Activated T-helper 1 cell treated with Interleukin-2 at 50 U/mL for 16 hours (primary cell): Measurements from ENCODE around the gene PPP1R14C.

Source experiments
- DNase-seq: peaks from one replicate; pipeline ENCODE4 v3.0.0-alpha.2; 2020; ENCODE audit warnings: low read depth

PPP1R14C gene

DNA sequence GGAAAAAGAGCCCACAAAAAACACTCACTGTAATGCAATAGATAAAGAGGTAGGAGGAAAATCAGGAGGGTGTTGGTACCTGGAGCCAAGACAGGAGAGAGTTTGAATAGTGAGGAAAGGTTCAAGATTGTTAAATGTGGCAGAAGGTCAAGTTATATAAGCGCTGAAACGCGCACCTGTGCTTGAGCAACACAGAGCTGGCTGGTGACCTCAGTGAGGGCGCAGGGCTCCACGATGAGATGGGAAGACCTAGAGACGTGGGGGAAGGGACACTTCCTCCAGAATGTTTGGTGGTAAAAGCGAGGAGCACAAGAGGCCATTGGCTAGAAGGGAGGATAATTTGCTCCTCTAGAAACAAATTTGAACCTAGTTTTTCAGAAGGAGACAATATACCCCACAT lies 4.2 kb upstream of the PPP1R14C start:
- no peak for DNase-seq

DNA sequence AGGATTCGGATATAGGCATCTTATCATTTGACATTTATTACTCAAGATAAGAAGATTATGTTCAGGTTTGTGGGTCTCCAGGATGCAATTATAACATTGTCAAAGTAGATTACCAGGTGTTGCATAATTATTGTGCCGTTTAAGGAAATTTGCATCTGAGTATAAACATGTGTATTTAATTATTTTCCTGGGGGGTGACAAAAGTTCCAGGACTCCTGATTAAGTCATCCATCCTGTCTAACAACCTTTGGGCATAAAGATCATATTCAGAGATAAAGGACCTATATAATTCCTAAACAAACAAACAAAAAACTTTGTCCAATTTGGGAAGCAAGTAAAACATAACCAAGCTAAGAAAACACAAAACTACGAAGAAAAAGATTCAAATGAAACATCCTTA lies 3.3 kb upstream of the PPP1R14C start:
- no peak for DNase-seq

DNA sequence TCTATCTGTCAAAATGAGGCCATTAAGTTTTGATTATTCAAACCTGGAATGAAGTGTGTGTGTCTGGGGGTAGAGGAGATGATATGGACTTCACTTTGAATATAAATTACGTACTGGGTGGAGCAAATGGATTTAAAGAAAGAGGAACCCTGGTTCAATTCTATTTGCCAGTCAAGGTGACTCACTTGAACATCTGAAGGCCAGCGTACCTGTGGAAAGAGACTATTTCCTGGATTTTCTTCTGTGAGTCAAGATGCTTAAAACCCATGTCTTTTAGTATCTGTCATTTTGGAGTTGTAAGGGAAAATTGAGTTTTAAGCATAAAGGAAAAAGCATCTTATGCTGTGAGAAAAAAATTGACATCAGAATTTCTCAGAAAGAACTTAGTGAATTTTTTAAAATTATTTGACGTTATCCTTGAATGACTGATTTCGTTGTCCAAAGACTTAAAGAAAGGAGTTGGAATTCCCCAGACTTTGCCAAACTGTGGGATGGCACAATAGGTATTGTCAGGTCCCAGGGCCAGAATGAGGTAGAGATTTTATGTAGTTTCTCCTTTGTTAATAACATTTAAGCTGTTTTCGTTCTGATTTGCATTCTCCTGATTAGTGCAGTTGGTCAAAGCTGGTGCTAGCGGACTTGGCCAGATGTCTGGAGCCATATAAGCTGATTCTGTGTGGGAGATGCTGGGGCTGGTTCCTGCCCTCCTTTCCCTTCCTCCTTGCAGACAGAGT lies 2.4 kb upstream of the PPP1R14C start:
- no peak for DNase-seq

DNA sequence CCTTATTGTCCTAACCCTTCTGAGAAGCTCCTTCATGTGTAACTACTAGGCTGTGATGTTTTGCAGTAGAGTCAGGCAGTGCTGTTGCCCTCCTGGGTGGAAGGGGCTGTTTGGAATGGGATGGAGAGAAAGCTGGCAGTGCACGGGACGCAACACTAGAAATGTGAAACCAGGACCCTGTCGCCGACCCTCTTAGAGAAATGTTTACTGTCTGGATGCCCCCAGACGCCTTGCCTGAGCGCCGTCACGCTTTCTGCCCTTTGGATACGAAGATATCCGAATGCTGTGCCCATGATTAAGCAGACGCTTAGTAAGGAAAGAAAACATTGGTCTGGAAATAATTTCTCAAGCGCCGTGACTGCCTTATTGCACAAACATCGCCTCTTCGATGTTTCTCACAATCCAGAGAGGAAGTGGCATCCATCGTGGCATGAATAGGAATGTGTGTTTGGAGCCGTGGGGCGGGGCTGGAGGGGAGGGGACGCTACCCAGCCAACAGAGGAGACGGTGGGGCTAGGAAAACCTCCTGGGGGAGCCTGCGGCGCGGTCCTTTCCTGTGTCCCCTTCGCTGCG lies 661 bp upstream of the PPP1R14C start:
- no peak for DNase-seq

DNA sequence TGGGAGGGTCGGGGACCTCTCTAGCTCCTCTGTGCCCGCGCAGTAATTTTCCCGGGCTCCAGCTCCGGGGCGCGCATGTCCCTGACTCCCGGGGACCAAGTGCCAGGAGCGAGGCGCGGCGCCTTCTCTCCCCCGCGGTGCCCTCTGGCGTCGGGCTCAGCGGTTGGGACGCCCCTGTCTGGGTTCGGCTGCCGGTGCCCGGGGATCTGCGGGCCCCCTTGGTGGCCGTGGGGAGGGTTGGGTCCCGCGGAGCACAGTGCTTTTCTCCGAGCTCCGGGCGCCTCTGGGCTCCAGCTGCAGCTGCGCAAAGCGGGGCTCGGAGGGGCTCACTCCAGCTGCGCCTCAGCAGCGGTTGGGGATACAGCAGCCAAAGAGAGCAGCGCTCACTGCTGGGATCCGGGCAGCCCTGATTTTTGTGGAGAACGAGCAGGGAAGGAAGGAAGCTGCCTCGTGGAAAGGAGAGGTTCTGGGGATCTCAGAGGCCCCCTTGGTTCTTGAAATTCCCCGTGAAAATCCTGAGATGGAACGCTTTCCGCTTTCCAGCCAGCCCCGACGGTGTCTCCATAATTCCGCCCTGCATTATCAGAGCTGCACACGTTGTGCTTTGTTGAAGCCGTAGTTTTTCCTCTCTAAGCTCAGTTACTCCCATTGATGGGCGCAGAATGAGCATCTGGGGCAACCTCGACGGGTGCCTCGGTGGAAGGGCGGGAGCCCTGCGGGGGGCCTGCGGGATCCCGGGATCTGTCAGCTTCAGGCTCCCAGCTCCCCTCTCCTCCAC lies 861 bp downstream of the PPP1R14C start:
- DNase-seq: no peak

DNA sequence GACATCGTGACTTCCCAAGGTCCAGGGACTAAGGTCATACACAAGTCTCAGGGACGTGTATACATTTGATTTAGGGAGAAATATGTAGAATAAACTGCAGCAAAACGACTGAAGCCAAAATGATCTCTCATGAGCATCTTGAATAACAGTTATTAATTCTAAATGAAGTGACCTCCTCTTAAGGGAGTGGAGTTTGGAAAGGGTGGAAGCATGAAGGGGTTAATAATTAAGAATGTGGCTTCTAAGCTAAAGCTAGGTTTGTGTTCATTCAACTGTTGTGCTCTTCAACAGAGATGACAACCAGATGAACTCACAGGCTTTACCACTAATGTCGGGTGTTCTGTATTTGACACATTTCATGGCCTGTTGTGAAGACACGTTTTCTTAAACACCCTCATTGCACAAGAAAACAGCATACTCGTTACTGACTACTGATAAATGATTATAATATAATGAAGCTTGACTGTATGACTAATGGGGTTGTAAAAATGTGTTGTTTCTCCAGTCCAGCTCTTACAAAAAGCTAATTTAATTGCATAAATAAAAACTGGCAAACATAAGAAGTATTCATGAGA lies 1.5 kb downstream of the PPP1R14C start:
- DNase-seq: no peak

DNA sequence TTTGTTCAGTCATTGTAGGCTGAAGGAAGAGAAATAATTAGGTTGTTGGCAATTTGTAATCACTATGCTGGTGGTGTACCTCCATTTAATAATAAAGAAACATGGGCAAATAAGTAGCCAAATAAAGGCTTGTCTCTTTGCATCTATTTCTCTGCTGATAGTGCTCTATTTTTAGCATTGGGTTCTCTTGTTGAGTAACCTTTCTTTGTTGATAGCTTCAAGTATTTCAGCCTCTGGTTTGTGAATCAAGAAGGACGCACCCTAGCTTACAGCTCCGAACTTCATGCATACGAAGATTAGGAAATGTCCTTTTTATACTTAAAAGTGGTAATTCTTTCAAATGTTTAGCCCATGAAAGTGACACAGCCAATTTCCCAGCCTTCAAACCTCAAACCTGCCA lies 2.6 kb downstream of the PPP1R14C start:
- no peak for DNase-seq

DNA sequence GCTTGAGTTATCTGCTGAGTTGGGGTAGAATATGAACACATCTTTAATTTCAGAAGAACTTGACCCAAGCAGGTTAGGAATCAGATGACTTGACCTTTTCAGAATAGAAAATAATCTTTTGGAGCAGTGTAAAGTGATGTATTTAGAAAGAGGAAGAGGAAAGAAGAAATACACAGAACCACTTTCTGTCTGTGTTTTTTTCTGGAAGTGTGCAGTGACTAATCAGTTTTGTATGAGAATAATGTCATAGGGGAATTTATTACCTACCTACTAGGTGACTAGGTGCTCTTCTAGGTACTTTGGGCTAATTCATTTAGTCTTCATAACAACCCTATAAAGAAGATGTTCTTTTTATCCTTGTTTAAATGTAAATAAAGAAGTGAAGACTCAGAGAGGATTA lies 3.0 kb downstream of the PPP1R14C start:
- DNase-seq: no peak

DNA sequence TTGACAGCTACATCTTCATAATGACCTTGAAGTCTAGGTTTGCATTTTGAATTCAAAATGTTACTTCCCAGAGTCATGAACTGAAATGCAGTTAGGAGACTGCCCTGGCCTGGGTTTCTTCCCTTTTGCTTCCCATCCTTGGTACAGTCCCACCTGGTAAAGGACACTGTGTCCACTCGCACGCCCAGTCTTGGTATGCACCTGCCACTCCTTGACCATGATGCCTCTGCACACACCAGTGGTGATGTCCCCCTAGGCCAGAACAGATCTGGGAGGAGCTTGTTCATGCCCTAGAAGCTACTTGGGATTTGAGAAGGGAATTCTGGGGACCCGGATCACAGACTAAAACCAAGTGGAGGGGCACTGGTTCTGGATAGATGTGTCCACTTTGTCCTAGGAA lies 3.6 kb downstream of the PPP1R14C start:
- DNase-seq: no peak

DNA sequence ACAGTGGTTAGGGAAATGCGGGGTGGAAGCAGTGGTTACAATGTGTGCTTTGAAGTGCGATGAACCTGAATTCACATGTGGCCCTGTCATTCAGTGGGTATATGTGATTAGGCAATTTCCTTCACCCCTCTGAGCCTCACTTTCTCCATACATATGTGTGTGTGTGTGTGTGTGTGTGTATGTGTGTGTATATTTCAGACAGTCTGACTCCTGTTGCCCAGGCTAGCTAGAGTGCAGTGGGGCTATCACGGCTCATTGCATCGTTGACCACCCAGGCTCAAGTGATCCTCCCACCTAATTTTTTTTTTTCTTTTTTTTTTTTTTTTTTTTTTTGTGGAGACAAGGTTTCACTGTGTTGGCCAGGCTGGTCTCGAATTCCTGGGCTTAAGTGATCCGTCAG lies 6.3 kb downstream of the PPP1R14C start:
- DNase-seq: no peak

DNA sequence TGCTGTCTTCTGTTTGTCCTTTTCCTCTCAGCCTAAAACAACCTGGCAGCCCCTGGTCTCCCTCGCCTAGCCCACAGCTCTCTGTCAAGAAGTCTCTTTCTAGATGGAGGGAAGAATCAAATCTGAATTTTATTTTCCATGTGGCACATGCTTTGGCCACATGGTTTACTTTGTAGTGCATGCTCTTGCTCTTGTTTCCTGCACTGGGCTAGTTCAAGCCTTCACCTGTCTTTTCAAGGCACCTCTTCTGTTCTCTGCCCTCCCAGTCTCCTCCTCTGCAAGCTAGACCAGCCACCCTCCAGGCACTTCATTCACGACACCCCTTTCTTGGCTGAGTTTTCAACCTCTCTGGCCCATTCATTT lies 7.6 kb downstream of the PPP1R14C start:
- DNase-seq: no peak

DNA sequence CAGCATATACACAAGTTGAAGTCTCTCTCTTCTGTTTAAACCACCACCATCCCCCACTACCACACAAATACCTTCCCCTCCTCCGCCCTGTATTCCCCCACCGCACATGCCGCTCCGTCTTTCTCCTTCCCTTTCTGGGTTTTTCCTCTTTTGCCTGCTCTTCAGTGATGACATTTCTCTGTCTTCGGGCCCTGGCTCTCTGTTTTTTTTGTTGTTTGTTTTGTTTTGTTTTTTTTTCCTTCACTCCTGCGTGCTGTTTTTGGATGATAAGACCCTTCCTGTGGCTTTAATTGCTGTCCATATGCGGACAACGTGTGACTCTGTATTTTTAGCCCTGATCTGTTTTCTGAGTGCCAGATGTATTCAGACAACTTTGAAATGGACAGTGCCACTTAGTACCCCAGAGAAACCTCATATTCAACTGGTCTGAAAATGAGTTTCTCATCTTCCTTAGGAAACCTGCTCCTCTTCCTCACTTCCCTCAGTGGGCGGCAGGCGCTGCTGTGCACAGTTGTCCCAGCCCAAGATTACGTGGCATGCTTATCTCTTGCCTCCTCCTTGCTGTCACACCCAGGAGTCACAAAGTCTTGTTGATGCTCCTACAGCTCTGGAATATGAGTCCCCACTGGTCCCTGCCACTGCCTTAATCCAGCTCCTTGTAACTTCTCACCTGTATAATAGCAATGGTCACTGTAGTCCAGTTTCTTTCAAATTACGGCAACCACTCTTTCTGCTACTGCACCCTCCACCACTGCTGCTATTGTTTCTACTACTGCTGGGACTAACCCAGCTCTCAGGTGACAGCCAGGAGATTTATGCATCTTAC lies 8.2 kb downstream of the PPP1R14C start:
- DNase-seq: no peak

DNA sequence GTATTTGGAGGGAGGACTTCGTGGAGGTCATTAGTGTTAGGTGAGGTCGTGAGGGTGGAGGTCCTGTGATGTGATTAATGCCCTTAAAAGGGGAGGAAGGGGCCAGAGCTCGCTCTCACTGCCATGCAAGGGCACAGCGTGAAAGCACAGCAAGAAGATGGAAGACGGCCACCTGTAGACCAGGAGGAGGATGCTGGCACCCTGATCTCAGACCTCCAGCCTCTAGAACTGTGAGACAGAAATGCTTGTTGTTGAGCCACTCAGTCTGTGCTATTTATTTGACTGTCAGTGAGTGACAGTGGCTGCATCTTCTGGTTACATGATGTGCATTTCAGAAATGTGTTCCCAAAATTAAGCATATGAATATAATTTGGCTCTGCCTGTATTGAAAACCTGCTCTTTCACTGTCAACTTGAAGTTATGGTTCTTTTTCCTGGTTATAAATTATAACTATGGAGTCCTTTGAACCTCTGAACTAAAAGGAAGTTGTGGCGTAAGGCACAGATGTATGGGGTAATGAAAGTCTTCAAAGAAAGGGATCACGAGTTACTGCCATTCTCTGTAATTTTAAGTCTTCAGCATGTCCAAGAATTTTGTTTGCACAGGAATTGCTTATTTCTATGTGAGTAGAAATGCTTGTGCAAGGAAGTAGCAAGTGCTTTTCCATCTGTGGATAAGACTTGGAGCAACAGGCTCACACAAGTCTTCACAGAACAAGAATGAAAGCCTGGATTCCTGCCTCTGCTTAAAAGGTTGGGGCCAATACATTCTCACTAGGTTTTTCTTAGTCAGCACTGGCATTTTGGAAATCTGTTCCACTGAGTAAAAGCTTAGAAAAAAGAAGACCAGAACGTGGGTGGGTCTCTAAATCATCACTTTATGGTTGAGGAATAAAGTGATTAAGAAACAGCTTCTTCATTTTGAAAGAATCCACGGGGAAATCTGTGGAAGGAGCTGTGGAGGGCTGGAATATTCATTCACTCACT lies 10.3 kb downstream of the PPP1R14C start:
- DNase-seq: no peak

DNA sequence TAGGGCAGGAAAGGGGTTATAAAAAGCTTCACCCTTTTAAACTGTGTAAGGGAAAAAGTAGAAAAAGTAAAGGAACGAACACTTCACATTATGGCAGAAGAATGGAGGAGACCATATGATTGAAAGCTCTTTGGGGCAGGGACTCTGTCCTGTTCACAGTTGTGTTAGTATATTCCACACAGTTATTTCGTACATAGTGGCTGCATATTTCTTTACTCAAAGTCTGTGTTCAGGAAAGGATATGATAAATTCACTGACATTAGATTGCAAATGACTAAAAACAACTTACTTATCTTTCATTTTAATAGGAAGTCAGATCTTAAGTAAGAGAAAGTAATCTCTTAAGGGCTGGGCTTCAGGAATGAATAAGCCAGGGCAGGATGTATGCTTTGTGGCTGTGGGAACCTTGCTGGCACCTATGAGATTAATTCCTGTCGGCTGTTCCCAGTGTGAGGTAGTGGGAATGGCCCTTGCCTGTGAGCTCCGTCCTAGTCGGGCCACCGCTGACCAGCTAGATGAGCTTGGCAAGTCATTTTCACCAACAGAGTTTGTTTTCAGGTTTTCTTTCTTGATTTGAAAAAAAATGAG lies 11.2 kb downstream of the PPP1R14C start:
- DNase-seq: no peak

DNA sequence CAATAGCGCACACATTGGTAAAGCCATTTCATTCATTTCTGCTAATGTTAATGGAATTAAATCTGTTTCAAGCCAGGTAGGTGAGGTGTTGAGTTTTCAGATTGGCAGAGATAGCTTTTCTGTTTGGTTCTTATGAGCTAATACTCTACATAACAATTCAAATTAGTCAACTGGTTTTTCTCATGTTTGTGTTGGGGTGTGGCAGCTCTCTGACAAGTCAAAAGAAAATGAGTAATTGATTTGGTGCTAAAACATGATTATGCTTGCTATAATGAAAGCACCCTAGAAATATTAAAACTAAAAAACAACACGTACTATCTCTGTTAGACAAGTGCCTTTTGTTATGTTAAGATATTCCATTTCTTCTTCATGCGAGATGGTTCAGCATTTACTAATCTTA lies 13.6 kb downstream of the PPP1R14C start:
- DNase-seq: no peak

DNA sequence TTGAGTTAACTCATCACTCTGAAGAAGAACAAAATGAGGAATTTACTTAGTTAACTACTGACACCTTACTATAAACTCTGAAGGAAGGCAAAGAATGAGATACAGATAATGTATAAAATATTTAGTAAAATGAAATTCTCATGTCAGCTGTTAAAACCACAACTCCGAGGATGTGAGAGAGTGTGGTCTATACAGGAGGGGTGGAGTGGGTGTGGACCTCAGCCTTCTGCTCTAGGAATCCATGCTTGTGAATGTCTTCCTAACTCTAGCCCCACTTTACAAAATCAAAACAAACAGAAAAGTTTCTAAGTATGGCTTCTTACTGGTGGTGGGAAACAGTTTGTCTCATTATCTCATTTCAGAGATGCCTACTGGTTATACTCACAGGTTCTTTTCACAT lies 14.2 kb downstream of the PPP1R14C start:
- DNase-seq: no peak

DNA sequence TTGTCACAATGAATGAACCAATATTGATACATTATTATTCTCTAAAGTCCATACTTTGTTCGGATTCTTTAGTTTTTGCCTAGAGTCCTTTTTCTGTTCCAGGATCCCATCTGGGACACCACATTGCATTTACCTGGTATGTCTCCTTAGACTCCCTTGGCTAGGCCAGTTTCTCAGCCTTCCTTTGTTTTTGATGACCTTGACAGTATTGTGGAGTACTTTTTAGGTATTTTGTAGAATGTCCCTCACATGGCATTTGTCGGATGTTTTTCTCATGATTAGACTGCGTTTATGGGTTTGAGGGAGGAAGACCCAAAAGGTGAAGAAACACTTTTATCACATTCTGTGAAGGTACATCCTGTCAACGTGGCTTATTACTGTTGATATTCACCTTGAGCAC lies 16.9 kb downstream of the PPP1R14C start:
- no peak for DNase-seq

DNA sequence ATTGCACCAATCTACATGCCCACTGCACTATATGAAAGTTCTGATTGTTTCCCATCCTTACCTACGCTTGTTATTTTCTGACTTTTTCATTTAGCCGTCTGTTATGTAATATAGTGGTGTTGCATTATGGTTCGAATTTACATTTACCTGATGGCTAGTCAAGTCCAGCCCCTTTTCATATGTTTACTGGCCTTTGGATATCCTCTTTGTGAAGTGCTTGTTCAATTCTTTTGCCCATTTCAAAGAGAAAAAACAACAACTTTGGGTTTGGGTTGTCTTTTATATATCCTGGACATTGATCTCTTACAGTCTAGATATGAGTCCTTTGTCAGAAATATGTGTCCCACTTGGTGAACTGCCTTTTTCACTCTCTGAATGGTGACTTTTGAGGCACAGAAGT lies 21.1 kb downstream of the PPP1R14C start:
- no peak for DNase-seq

DNA sequence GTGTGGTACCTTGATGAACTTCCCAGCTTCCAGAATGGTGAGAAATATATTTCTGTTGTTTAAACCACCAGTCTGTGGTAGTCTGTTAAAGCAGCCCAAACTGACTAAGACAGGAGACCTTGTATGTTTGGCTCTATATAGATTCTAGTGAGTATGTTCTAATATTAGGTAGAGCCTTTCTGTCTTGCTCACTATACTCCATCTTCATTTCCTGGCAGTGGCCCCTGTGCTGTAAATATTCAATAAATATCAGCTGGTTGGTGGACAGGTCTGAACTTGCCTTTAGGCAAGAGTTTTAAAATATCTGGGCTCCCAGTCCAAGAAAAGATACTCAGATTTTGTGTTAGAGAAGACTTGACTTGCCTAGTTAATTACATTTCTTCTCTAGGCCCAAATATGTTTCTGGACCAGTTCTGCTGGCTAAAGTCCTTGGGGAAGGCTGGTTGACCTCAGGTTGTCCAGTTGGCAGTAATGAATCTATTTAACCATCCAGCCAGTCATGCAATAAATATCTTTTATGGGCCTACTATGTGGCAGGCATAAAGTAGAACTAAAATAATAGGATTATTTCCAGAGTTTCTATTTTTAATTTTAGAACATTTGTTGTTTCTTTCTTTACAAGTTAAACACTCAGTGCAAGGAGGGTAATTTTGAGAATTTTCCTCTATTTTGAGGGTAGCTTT lies 22.3 kb downstream of the PPP1R14C start:
- no peak for DNase-seq

DNA sequence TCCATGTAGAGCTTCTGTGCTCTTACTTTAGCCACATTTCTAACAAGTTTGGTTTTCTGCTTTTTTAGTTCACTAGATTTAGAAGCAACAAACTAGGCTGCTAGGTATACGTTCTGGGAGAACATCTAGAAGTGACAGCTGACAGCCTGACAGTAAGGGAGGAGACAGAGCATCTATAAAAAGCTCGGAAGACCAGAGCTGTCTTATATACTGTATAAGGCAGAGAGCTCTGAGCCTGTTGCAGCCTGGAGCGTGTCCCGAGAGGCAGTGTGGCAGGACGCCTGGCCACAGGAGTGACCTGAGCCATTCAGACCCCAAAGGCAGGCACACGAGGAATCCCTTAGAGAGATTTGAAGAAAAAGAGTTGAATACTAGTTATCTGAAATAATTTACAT lies 24.6 kb downstream of the PPP1R14C start:
- no peak for DNase-seq
